CD1c-positive myeloid dendritic cell (primary cell): ENCODE results near the gene ZEB2.

Source experiments
- DNase-seq: peaks from one replicate; pipeline ENCODE4 v3.0.0-alpha.2; 2016; ENCODE audit errors: extremely low spot score

The ZEB2 gene

DNA sequence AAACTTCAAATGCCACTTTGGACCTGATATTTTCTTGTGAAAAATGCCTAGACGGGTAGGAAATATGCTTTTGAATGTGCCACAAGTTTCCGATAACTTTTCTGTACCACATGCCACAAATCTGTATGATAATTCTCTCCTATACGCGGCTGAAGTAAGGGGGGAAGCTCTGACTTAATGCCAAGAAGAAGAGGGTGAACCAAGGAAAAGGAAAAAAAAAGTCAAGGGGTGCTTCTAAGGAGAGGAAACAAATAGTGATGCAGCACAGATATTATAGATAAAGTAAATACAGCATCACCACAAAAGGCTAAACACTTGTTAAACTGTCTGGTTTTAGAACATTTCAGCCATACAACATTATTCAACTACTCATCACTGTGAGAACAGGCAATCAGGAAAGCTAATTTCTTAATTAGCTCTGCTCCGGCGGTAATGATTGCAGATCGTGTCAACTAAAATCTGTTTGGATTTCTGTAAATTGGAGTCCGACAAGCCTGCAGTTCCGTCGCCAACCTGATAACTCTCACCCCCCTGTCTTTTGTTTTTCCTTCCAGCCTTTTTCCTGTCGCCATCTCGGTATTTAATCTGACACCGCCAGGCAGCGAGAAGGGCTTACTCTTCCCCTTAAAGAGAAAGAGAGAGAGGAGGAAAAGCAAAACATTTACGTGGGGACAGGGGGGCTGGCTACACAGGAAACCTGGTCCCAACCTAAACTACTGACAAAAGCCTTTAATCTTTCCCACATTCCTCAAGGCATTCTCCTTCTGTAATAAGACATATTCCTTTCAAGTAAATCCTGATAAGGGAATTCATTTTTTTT lies 67.5 kb downstream of the ZEB2 start:
- no peak for DNase-seq

DNA sequence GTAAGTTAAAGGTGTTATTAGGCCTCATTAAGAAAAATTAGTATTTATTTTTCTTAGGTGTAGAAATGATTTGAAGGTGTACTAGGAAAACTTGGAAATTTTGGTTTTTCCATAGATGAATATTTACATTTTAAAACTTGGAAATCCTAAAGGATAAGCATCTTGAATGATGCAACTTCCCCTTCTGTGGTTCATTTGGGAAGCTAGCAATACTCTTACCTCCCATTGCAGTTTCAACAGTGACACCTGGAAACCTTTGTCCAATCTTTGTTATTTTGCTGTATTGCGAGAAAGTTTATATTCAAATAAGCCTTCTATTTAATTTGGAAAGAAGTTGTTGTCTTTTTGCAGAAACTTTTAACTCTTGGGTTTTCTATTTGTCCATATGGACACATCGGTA lies 68.5 kb downstream of the ZEB2 start:
- no peak for DNase-seq

DNA sequence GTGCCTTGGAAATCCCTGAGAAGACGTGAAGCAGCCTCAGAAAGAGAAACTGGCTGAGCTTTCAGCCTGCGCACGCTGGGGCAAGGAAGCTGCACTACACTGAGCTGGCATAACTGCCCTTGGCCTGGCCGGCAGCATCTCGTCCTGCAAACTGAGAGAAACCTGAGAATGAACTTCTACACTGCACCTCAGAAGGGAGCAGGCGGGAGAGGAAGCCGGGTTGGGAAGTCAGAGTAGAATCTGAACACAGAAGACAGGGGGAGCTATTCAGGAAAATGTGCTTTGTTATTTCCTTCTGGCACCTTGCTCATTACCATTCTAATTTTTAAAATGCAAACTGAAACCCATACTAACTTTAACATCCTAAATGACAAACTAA lies 70.9 kb downstream of the ZEB2 start:
- no peak for DNase-seq

DNA sequence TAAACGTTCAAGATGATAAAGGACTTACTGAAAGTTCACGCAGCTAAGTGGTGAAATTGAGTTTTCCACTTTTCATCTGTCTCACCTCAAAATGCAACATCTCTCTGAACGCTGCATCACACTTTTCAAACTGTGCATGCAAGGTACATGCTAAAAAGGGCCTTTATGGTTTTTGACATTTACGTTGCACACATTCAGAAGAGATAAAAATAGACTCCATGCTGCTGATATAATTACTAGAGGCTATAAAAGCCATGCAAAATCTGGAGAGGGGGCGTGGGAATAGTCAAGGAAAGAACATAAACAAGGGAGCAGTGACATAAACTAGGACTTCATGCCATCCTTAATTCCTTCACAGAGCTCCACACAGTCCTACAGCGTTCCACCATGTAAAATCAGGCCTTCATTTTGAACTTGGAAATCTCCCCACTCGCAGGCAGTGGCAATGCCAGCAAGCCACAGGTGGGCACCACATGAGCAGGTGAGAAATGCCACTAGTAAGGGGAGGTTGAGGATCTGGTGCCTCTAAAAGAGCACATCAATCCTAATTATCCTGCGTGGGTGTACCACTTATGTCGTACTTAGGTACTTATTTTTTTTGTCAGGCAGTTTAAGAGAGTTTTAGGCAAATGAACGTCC lies 71.4 kb downstream of the ZEB2 start:
- no peak for DNase-seq

DNA sequence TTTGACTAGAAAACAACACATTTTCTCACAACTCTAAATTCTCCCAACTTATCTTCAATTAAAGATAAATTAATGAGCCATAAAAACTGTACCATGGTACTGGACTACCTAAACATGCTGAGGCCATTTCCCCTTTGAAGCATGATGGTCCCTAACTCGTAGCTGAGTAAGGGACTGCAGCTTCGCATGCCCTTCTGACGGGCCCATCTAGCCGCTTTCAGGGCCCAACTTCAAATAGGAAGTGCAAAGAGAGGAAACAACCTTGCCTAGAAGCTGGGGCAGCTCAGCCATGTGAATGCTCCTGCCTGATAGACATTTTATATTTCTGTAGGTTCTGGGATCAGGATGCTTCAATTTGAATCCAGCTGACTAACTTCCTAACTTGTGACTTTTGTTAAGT lies 72.4 kb downstream of the ZEB2 start:
- peak; percentile 32 for DNase-seq

DNA sequence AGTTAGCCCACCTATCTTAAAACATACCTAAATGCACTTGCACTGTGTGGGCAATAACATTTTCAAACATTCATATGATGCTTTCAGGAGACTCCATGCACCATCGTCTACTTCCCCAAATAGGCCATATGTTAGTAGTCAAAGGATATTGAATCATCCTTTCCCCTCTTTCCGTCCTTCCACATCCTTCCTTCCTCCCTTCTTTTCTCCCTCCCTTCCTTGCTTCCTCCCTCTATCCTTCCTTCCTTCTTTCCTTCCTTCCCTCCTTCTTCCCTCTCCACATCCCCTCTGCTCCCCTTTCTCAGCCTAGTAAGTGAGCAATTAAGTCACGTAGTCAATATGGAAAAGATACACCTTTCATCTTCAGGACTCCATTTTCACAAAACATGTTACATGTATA lies 73.8 kb downstream of the ZEB2 start:
- DNase-seq = no peak

DNA sequence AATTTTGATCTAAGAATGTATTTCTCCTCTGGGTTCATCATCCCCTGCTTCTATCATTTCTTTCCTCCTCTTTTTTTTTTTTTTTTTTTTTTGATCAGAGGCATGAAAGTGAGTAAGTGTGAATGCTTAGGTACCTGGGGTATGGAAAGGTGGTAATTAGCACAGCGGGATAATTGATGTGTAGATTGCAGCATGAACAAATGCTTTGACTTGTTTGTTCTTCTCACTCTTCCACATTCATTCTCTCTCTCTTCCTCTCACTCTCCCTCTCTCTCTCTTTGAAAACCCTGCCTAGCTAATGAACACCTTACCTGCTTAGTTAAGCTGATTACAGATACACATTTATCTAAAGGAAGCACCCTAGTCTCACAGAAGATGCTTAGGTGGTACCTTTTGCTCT lies 74.7 kb downstream of the ZEB2 start:
- DNase-seq = no peak

DNA sequence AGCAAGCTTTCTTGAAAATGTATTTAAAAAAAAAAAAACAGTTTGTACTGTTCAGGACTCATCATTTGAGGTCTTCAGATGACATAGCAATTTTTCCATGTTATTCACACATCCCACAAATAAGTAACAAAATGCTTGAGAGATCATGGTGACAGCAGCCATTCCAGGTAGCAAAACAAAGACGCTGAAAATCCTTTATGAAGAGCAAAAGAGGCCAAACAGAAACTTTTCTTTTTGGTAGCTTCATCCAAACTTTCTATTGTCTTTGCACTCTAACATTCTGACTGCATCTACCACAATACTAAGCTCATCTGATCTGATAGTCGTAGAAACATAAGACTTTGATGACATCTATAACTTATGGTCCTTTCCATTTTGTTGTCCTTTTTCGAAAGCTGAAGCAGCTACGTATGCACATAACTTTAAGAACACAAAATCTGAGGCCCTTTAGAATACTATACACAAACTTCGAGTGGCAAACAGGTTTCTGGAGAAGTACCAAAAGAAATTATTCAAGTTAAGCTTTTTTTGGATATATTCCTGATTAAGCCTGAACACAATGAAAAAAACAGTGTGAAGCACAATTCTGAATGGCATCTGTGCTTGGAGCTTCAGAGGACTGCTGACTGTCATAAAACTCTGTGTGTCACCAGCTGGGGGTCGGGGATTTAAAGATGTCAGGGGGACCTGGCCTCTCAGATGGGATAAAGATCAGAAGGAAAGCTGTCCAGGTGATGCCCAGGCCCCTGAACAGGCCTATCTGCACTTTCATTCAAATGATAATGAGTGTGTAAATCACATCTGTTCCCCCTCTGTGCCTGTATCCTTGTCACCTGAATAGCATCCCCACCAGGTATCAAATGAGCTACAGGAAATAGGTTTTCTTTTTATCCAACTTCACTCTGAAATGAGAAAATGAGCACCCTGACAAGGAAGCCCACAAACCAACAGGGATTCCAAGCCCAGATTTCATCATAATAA lies 75.8 kb downstream of the ZEB2 start:
- DNase-seq = no peak

DNA sequence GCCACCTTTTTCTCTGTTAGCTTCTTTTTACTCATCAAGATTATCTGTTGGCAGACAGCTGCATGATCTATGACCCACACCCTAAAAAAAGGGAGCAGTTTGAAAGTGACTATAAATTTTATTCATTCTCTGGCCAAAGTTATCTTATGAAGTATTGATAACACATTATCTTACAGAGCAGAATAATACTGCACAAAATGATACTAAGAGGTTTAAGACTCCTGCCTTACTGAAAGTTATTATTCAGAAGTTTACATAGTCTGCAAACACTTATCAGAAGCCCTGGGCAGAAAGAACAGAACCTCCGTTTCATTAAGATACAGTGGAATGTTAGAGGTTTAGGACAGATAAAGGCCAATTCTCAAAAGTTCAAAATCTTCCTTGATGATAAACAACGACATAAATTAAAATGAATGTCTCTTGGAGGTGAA lies 78.2 kb downstream of the ZEB2 start:
- no peak for DNase-seq

DNA sequence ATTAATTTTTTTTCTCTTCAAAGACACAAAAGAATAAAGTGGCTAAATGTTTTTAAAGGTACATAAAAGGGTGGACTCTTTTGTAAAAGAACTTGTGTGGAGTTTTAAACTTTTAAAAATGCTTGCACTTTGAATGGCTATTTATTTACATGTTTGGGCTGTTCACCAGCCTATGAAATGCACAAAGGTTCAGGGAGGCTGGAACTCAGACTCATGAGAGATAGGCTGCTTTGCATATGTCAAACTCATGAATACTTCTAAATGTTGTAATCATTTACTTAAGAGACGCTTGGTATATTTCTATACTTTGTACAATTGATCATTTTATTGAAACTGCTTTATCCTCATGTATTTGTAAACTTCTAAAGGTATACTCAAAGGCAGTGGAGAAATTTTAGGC lies 79.9 kb downstream of the ZEB2 start:
- no peak for DNase-seq

DNA sequence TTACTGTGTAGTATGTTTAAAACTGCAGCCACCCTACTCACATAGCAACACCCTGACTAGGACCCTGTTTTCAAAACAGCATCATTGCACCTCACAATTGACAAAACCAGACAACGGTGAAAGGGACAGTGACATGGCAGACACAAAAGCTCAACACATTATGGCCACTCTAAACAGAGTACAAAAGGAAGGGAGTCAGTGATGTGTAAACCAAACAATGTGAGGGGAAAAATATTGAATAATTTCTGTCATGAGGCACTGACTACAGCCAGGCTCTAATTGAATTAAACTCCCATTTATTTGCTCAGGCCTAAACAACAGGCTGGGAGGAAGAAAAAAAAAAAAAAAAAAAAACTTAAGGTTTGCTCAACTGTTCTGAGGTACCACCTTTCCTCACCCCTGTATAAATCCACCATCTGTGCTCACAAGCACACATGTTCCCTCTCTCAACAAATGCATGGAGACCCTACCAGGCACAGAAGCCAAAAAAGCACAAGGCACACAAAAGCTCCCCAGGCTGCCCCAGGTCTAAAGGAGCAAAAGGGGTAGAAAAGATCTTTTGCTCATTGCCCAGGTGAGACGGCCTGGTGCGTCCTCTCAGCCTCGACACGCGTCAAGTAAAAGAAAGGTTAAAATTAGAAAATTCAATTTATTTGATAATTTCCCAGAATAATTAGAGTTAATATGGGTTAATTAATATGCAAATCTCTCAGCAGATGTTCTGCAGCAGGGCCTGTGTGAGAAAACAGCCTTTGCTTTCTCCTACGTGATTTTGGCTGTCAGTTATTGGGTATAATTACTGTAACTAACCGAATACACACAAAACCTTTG lies 80.9 kb downstream of the ZEB2 start:
- no peak for DNase-seq

DNA sequence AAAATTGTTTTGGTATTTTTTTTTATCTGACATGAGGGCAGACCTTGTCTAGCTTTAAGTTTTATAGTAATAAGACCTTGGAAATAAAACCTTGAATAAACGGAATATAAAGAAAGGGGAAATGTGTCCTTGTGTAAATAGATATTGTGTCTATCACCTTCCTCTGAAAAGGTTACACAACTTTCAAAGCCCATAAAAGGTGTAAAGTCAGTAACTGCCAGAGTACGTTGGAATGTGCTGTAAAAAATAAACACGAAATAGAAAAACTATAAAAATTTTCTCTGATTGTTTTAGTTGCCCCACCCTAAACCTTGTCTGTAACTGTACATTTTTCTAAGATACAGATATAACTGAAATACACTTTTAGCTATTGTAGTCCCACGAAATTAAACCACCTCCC lies 82.3 kb downstream of the ZEB2 start:
- DNase-seq = no peak

DNA sequence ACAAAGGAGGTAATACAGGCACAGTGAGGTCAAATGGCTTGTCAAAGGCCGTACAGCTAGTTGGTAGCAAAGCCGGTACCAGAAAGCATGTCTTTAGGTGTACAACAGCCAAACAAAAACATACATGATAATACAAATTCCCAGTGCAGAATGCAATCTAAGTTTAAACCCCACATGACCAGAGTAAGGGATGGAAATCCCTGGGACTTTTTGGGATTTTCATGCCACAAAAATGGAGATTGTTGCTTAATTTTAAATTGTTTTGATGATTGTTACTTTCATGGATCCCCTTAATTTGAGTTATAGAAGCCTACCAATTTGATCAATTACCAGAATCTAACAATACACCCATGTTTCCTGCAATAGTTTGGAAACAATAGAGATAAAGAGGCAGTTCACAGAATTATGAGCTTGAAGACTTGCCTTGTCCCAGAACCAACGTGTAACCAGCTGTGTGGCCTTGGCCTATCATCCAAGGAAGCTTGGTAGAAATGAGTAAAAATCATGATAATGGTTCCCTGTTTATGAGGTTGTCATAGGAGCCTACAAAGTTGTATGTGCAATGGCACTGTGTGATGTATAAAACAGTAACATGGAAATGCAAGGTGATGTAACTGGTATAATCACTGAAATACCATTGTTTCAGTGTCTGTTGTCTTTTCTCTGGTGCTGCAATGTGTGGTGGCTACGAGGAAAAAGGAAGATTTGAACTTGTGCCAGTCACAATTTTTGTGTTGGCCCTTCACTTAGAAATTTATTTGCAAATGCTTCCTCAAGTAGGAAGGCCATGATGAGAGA lies 85.3 kb downstream of the ZEB2 start:
- DNase-seq = peak; percentile 57

DNA sequence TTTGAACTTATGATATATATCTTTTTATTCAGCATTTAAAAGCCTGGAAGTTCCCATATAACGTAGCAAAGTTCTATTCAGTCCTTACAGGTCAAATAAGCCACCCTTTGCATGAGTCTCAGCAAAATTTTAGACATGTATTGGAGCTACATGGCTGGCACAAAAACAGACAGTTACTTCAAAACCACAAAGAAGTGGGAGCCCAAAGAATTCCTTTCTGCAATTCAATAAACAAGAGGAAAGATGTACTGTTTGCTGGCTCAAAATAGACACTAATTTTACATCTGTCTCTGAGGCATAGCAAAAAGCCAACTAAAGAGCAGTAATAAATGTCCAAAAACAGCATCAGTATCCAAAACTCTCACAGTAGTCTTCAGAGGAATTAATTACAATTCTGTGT lies 87.0 kb downstream of the ZEB2 start:
- no peak for DNase-seq

DNA sequence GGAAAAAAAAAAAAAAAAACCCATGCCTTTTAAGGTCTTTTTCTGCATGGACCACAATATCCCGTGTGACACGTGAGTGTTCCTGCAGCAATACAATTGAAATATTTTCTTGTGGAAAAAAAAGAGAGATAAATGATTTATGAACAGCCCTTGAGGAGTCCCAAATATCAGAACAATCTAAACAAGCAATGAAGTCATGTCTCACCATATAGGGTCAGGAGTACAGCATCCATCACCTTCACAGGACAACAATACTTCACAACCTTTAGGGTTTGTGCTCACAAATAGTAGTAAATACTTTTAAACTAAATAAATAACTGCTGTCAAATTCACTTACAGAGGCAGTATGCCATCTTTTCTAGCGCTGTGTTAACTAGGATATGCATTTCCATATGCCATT lies 87.9 kb downstream of the ZEB2 start:
- DNase-seq = no peak

DNA sequence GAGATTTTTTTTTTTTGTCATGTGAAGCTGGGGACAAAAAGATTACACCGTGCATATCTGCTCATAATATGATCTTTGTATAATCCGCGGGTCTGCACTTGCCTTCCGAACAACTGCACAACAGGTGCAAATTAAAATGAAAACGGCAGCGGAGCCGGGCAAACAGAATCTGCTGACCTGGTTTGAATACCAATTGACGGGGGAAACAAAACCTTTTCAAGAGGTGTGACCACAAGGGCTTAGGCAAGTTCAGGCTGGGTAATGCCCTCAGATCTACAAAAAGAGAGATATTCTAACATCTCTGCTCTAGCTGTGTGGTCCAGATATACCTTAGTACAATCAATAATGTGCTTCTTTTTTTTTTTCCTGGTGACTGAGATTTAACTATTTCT lies 88.5 kb downstream of the ZEB2 start:
- no peak for DNase-seq

DNA sequence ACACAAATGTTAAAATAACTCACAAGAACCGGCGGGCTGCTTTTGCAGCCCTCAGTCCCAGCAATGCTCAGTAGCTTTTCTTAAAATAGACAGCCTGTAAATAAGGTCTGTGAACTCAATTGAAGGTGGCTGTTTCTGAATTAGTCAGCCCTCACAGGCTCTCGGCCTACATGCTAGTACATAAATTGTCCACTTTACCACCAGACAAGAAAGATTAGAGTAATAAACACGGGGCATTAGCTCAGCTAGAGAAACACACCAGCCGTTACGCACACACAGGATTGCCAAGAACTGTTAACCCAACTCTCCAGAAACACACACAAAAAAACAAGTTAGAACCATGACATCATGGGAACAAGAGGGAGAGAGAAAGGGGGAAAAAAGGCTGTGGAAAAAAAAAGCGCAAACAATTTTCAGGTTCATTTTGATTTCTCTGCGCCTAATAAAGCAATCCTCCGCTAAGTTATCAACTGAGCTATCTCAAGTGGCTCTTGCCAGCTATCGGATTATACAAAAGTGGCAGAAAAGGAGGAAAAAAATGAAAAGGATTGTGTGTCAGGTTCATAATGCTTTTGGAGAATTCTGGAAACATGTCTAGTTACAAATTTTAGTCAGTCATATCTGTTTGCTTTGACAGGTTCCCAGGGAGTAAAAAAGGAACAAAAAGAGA lies 89.1 kb downstream of the ZEB2 start:
- no peak for DNase-seq

DNA sequence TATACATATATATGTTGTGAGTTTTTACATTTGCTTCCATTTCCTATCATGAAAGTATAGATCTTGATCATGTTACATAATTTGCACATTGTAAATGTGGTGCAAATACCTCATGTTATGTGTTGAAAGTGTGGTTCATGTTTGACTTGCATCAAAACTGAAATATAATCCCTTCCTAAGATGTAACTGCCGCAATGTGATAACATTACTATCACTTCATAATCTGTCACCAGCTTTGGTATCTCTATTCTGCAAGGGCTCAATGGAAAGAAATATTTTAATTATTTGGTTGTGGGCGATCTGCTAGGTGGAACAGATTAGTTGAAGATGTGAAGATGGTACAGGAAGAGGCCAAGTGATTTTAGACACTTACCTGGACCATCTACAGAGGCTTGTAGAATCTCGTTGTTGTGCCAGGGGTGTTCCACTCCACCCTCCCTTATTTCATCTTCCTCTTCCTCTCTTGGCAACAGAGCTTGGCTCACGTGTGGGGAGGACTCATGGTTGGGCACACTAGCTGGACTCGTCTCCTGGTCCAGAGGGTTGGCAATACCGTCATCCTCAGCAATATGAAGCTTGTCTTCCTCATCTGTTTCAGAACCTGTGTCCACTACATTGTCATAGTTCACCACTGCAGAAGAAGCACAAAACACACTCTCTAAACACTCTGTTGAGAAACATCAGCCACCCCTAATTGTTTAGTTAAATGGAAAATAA lies 90.4 kb downstream of the ZEB2 start:
- DNase-seq = peak; percentile 39

DNA sequence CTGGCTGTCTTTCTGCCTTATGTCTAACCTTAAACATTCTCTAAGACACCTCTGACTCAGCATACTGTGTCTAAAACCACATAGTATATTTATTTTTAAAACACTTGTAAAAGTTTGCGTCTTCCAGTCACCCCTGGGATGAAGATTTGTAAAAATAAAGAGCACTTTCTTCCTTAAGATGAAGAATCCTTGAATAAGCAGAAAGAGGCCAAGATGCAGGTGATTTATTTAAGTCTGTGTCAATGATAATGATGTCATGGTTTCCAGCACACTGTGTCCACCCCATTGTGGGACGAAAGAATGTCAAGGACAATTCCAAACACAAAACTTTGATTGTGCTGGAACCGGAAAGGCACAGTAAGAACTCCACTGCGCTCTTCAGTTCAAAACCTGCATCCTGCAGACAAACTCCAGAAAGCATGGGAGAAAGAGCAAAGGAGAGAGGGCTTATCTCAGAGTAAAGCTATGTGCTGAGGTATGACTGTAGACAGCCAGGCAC lies 92.9 kb downstream of the ZEB2 start:
- no peak for DNase-seq
